Hematopoietic multipotent progenitor cell treated with erythropoietin and hydrocortisone succinate and interleukin-3 and kit ligand, for 15 days (in vitro differentiated cells): ENCODE measurements around the gene GPR3.
"Not testable (repeated sequence)": the region's sequence is repeated elsewhere in the genome, so short reads cannot be mapped to it uniquely, and the experiment has no call there.

Source experiments
- DNase-seq: peaks from one replicate; pipeline ENCODE4 v3.0.0-alpha.2; 2015; ENCODE audit warnings: low spot score

GPR3 gene

DNA sequence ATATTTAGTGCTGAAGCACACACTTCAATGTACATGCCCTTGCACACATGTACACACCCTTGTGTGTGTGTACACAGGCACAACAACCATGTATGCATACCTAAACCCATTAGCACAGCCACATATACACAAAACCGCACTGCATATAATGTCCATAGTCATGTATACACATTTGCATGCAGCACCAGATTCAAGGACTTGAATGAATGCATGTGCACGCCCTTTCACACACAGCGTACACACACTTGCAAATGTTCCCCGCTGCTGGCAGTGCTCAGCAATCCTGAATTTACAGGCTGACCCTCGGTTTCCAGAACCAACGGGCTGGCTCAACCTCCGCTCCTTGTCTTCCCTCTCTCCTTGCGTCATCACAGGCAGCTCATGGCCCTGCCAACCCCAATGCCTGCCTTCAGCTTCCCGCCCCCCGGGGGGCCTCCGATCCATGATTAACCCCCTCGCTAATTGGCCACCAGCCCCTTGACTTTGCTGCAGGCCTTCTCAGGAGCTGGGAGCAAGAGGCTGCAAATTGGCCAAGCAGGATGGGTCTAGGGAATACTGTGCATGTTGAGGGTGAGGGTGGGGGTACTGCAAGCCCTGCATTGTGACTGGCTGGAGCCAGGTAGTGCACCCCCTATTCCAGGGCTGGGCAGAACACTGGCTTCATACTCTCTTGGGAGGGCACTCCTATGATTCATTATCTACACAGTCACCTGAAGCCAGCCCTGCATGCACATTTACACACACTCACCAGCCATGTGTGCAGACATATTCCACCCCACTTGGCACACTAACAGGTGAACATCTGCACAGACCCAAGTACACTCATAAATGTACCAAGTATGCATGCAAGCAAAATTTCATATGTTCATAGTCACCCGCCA, 7.9 kb downstream of the GPR3 start:
- no peak for DNase-seq

DNA sequence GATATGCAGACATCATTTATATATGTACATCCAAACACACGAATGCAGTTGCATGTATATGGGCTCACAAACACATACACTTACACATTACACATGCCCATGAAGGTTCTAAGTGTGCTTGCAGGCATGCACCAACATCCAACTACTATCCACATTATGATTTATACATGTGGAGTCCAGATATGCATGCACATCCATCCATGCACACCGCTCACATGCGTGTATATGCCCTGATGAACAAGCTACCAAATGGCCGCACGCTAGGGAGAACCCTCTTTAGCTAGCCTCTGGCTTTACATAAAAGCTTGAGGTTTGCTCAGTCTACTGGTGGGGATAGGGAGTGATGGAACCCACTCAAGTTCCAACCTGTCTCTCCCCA, 8.5 kb downstream of the GPR3 start:
- DNase-seq = no peak

DNA sequence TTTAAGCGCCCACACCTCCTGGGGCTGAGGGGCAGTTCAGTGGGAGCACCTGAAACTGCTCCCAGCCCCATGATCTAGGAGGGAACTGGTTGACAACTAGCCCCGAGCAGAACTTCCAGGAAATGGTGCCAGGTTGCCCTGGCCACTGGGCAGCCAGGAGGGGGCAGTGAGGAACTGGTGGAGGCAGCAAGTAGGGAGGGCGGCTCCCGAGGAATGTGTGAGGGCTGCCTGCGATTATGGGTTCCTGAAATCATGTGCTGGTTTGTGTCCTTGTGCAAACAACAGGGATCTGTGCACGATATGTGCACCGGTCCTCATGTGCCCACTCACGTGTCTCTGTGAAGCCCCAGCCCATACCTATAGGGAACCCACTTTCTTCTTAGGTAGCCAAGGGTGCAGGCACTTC, 9.9 kb downstream of the GPR3 start:
- DNase-seq = peak; percentile 43

DNA sequence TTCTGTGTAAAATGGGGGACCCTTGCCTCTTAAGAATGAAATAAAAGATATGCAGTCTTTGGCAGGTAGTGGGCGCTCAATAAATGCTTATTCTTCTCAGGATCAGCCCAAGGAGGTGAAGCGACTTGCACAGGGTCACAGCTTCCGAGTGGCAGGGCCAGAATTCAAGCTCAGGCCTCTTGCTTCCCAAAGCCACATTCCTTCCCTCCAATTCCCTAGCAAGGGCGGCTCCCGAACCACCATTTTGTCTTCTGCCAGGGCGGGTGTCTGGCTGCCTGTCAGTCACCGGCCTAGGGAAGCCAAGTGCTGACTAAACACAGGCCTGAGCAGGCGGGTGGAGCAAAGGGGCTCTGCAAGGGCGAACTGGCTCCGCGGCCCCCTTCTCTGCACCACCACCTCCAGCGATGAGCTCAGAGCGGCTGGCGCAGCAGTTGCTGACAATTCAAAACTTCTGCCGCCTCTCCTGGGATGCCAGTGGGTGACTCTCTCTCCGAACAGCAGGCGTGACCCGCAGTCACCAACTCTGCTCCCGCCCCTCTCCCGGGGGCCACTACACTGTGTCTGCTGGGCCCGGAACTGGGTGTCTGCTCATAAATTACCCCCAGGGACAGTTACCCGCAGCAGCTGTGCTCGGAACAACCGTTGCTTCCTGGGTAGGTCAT, 10.8 kb downstream of the GPR3 start:
- peak; percentile 22 for DNase-seq

DNA sequence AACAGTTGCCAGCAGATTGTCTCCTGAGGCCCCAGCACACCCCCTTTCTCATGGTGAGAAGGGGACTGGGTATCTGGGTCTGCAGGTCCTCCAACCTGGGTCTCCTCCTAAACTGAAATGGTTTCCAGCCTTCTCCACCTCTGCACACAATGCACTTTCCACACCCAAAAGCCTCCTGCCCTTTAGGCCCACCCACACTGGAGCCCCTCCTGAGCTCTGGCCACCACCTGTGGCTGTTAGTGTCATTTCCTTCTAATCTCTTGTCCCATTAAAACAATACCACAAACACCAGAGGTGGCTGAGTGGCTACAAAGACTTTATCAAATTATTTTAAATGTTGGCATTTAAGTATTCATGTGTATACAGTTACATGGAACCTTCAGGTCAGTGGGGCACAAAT, 11.5 kb downstream of the GPR3 start:
- no peak for DNase-seq

DNA sequence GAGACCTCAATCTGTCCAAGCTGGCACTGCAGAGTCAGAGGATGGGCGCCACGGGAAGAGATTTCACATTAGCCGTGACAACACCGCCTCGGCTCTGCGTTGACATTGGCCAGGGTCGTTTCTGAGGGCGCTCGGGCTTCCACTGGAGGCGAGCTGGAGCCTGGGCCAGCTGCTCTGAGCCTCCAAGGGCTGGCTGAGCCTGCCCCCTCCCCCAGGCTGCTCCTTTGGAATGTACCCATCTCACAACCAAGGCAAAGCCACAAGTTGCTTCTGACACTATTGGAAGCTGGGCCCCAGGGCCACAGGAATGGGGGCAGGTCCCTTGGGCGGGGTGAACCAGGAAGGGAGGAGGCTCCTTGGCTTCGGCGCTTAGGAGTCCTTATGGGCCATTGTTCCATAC, 12.7 kb downstream of the GPR3 start:
- DNase-seq = no peak

DNA sequence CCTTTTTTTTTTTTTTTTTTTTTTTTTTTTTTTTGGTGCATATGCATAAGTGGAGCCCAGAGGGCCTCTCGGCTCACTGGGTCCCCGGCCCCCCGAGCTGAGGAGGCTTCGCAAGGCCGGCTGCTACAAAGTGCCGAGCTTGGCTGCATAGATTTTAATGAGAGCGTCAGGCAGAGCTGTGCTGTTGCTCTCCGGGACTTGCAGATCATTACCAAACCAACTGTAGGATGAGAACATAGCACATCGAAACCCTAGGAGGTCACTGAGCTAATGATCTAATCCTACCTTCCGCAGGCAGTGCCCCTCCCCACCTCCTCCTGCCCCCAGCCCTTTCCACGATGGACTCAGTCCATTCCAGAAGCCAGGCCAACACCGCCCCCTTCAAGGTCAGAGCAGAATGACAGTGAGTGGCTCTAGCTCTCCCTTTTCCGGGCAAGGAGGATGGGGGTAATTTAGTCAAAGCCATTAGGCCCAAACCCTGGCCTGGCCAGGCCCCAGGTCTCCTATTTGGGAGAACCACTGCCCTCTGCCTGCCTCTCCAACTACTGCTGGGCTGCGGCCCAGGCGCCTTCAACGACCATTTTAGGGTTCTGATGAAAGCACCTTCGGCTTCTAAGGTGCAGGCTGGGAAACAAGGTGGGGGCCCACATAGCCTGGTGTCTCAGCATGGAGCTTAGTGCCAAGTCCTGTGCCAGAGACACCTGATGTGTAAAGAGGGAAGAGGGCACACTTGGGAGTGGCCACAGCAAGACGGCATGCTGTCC, 13.4 kb downstream of the GPR3 start:
- not testable (repeated sequence) for DNase-seq

DNA sequence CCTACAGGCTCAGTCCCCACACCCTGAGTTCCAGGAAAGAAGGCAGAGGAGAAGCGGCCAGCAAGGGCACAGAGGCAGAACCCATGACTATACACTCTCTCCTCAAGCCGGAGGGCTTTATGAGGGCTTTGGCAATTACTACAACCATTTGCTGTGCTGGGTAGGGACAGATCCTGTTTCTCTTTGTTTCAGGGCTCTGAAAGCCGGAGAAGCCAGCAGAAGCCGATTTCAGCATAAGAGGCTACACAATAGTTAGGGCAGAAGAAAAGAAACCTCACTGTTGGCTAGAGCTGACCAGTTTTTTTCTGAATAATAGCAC, 13.9 kb downstream of the GPR3 start:
- DNase-seq = no peak

DNA sequence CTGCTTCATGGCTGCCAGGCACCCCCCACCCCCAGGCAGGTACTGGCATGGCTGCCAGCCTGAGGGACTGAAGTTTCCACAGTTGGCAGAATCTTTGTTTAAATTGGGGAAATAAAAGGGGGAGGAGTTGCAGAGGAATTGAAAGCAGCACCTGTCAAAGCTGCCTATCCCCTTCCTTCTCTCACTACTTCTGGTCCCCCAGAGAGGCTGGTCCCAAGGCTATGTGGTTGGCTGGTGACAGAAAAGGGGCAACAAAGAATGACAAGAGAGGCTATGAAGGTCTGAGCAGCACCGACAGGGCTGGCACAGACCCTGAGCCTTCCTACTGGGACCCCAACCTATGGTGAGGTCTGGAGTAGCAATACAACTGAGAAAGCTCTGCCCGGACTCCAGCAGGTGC, 14.4 kb downstream of the GPR3 start:
- DNase-seq = not testable (repeated sequence)

DNA sequence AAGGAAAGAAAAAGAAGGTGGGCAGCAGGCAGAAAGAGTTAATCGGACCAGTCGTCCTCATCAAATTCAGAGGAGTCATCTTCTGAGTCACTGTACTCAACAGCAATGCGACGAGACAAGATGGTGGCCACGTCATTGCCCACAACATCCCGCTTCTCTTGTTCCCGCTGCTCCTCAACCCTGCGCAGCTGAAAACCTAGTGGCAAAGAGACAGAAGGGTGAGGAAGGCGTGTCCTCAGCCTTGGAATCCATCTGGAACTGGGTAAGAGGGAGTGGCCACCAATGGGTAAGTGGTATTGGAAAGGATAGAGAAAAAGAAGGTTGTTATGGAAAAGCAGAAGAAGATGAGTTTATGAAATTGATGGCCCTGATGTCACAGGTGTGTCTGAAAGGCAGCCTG, 15.7 kb downstream of the GPR3 start:
- DNase-seq = no peak

DNA sequence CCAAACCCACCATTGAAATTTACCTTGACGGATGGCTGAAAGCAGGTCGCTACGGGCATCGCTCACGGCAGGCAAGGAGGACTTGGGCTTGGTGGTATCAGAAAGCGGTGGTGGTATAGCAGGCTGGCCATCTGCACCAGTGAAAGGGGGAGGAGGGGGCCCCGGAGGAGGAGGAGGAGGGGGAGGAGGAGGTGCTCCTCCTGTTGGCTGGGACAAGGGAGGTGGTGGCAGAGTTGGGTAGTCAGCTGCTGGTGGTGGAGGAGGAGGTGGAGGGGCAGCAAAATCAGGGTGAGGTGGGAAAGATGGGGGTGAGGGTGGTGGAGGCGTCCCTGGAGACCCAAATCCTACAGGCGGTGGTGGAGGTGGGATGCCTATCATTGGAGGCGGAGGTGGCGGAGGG, 17.2 kb downstream of the GPR3 start:
- DNase-seq = no peak

DNA sequence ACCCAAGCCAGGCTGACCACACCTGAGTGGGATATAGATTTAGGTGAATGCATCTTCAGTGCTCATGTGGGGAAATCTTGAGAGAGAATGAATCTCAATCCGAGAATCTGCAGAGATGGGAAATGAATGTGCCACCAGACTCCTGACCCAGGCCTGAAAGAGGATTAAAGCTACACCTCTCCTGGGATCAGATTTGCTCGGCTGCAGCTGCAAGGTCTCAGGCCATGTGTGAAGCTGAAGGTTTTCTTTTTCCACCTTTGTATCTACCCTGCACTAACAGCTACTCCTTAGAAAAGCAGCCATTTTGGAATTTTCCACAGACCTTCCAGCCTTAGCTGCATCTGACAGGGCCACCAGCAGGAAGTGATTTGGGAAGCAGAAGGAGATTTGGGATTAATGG, 18.3 kb downstream of the GPR3 start:
- DNase-seq = no peak

DNA sequence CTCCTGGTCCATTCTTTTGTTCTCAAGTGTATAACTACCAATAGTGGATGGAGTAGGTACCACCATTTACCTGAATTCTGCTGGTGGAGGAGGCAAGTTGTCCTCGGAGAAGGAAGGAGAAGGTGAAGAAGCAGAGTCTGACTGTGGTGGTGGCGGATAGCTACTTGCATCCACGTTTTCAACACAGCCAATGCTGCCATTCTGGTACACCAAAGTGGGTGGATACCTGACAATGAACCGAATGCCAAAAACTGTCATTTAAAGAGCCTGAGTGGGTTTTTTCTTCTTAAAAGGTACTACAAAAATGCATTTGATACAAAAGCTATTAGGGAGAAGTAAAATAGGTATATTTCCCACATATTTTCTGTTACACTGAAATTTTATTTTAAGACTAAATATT, 20.1 kb downstream of the GPR3 start:
- DNase-seq = no peak

DNA sequence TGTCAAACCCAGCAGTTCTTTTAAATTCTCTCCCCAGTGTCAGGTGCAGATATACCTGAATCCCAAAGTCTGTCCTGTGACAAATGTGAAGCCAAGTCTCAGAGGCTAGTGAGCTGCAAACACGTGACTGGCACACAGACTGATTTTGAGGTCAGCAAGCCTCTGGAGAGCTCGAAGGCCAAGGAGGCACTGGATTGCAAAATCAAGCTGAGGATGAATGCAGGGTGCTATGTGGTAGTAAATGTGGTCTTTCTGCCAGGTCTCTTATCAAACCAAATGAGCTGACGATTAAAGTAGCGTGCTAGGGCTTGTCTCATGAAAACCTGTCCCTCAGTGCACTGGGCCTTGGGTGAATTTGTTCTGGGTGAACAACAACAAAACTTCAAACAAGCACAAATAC, 20.6 kb downstream of the GPR3 start:
- DNase-seq = no peak

DNA sequence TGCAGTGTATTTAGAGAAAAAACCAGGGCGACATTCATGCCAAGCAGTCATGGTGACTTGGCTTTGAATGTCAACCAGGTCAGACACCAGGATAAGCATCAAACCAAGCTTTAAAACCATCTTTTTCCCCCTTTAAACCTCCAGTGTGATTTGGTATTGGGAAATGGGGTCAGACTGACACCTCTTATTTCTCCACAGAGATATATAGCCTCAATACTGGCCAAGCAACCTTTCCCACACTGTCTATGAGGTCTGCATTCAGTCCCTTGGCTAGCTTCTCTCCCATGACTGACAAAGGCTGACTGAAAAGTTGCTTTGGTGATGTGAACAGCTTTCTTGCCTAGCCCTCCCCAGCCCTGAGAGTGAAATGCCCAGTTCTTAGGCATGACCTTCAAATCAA, 21.7 kb downstream of the GPR3 start:
- DNase-seq = no peak

DNA sequence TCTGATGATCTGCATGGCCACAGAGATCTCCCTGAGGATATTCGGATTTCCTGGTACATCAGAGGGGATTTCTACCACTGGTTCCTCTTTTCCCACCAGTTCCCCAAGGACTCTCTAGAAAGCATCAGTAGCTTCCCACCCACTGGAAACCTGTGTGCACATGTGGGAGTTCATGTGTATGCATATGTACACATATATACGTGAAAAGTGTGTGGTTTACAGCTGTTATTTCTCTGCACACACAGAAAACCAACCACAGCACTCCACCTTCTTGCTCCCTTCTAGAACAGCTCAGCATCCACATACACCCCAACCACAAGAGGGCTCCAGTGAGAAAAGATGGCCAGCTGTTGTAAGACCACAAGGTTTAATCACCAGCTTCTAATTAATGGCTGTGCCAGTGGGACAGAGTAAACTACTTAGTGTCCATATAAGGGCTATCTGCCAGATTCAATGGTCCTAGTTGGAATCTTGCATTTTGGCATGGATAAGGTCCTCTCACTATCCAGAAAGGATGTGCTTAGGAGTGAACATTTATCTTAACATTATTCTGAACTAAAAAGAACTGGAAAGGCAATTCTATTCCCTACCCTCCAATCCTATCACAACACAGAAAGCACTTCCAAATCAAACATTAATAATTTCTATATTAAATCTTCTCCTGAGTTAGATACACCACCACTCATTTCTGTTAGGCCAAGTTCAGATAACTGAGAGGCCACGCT, 24.1 kb downstream of the GPR3 start:
- DNase-seq = peak; percentile 76

DNA sequence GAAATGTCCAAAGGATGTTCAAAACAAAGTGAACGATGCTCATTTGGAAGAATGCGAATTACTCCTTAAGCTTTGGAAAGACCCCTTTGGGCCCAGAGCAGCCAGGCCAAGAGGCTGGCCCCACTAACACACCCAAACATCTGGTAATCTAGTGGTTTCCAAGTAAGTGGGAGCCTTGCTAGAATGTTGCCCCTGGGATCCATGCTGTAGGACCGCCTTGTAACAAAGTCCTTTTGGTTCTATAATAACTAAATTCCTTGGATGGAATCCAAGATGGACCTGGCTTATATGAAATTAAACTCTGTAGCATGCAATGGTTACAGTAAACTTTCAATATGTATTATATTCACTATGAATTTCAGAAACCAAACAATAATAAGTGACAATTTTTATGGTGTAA, 25.3 kb downstream of the GPR3 start:
- no peak for DNase-seq

DNA sequence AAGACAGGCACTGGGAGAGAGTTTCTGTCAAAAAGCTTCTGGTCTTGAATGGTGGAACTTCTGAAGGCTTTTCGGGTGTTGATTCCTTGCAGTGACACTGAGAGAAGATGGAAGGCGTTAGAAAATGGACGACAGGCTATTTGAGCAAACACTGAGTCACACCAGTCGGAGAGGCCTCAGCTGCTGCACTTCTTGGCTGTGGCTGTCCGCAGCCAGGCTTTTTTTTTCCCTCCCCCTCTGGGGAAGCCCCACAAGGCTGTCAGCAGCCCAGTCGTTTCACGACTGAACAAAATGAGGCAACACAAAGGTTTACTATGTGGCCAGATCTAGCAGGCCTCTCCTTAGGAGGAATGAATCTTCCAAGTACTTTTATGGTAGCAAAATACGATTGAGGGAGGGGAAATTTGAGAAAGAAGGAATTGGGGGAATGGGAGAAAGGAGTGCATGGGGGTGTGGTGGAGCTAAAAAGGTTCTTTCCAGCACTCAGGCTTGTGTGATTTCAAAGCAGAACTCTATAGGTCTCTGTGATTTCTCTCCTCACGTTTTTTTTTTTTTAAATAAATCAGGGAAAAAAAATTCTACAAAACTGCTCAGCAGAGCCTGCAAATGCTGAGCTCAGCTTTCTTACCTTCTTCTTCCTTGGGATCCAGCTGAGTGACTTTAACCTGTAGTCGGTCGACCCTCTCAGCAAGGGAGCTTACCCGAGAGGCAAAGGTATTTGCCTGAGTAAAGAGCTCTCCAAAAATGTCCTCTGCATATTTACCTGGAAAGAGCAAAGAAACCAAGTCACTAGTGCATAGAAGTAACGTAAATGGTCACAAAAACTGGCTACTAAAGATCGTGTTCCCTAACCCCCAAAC, 26.1 kb downstream of the GPR3 start:
- DNase-seq = no peak

DNA sequence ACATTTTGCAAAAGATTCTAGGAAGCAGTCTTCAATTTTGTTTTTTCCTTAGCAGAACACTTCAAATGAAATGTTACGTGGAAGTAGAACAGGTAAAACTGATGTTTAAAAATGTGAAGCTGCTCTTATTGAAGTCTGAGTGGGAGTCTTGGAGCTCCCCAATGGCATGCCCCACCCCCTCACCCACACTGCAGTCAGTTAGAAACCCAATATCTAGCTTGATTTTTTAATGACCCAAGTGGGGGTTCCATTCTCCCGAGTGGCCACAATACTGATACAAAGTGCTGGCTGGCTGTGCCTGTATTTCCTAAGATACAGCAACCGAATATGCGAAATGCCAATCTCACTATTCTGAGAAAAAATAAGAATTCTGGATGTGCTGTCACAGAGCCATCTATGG, 31.3 kb downstream of the GPR3 start:
- no peak for DNase-seq

DNA sequence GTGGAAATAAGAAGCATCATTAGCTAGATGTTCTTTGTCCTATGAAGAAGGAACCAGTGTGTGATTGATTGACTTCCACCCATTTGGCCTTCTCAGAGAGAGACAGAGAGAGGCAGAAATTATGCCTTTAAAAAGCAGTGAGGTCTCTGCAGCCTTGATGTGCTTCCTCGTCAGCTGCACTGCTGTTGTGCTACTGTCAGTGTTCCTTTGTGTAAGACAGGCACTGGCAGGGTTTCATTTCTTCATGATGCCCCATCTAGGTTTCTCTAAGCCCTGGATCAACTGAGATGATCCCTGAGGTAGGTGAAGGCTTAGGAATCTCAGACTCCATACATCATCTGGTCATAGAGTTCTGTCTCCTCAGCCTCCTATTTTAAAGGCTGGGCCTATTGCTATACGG, 34.9 kb downstream of the GPR3 start:
- no peak for DNase-seq

DNA sequence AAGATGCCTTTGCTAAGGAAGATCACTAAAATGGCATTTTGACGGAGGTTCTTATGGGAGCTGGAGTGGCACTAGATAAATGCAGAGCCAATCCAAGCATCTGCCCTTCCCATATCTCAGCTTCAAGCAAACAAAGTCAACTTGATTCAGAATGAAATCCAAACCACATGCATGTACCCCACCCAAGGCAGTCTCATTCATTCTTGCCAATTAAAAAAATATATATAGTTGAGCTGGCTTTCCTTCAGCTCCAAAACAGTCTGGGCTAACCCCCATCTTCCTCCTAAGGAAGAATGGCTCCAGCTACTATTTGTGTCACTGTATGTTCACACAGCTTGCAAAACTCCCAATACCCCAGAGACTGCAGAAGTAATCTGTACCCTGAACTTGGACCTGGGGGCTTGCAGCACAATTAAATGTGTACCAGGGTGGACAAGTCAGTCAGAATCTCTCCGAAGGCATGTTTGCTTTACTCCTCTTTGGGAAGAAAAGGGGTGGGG, 35.4 kb downstream of the GPR3 start:
- no peak for DNase-seq
